T-helper 1 cell treated with Interleukin-12 subunit alpha and Interleukin-12 subunit beta and Interleukin-4 antibody, amounts not matched to agents 30 ng/mL and 1 ng/mL, for 36 hours (primary cell): ENCODE data around the gene PCDHGB2. TPM values are rescaled to one million over a fixed set of nuclear protein-coding genes. Genes with fewer than 3 reads are reported as not detected.
"Not testable (repeated sequence)": the region's sequence is repeated elsewhere in the genome, so short reads cannot be mapped to it uniquely, and the experiment has no call there.

Experiments used
- intact Hi-C: fragments of 100-400 bp; cut with micrococcal nuclease; formaldehyde crosslinking; loops from one replicate; pipeline ENCODE4 v1.15.1; 2024
- total RNA-seq: library from RNA; stranded (reverse); gene quantifications from 2 replicates; pipeline ENCODE4 v1.2.3, GENCODE V29; 2022

PCDHGB2 gene
- total RNA-seq, 1 donor from 2014 or later: 1.3 TPM

DNA sequence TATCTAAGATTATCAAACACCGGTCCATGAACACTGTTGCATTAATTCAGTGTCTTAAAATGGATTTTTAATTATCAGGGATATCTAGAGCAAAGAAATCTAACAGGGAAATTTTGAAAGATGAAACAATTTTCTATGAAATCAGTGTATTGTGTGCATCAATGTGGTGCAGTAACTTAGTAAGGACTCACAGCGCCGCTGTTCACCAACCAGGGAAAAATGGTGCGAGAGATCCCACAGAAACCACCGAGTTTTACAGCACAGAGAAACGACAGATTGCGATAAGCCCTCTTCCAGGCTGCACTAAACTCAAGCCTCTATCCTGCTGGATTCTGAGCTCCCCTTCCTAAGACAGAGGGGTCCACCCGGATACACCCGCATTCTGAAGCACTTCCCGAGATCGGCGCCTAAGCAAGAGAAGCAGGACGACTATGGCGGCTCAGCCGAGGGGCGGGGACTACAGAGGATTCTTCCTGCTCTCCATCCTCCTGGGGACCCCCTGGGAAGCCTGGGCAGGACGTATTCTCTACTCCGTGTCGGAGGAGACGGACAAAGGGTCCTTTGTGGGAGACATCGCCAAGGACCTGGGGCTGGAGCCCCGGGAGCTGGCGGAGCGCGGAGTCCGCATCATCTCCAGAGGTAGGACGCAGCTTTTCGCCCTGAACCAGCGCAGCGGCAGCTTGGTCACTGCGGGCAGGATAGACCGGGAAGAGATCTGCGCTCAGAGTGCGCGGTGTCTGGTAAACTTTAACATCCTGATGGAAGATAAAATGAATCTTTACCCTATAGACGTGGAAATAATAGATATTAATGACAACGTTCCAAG, 22.9 kb downstream of the PCDHGB2 start, which contains the start of gene PCDHGA7:
TSS of gene PCDHGA7 (plus strand) at position 274 of the 826 bp plus-strand sequence. CDS start at position 432, 158 bp downstream.
- intact Hi-C loops: no loop called here

DNA sequence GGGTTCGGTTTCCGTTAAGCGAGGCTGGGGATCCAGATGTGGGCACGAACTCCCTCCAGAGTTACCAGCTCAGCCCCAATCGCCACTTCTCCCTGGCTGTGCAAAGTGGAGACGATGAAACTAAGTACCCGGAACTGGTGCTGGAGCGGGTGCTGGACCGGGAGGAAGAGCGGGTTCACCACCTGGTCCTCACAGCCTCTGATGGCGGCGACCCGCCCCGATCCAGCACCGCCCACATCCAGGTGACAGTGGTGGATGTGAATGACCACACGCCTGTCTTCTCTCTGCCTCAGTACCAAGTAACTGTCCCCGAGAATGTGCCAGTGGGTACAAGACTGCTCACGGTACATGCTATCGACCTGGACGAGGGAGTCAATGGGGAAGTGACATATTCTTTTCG, 23.6 kb downstream of the PCDHGB2 start:
- intact Hi-C loops: no loop called here

- intact Hi-C loops: no loop called here
Measured at GRCh38 chr5:141384471-141385267, 24.9 kb downstream of the PCDHGB2 start.

- intact Hi-C loops: not testable (repeated sequence)
Measured at GRCh38 chr5:141387557-141388311, 27.9 kb downstream of the PCDHGB2 start, which contains the start of gene PCDHGB4. TSS of gene PCDHGB4 (plus strand) at chr5:141387698. CDS start at chr5:141387885, 187 bp downstream.

GRCh38 chr5:141388661-141389060, 28.9 kb downstream of the PCDHGB2 start:
- intact Hi-C loops: no loop called here

GRCh38 chr5:141389153-141390042, 29.6 kb downstream of the PCDHGB2 start:
- intact Hi-C loops: no loop called here

DNA sequence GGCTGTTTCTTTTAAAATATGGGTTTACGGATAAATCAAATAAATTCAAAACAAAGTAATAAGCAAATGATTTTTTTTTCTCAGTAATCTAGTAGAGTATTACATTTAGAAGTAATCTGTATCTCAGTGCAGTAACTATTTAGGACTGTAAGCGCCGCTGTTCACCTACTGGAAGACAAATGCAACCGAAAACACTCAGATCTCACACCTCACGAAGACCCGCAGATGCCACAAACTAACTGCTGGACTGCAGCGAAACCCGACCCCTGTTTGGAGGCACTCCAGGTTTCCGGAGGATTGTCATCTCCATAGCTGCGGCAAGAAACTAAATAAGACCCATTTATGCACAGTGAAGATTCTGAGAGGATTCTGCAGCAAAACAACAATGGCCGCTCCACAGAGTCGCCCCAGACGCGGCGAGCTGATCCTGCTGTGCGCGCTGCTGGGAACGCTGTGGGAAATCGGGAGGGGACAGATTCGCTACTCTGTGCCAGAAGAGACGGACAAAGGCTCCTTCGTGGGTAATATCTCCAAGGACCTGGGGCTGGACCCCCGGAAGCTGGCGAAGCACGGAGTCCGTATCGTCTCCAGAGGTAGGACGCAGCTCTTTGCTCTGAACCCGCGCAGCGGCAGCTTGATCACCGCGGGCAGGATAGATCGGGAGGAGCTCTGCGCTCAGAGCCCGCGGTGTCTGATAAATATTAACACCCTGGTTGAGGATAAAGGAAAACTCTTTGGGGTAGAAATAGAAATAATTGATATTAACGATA, 32.8 kb downstream of the PCDHGB2 start, which contains the start of gene PCDHGA8:
TSS of gene PCDHGA8 (plus strand) at position 205 of the 770 bp plus-strand sequence. CDS start at position 386, 181 bp downstream.
- intact Hi-C loops: no loop called here

DNA sequence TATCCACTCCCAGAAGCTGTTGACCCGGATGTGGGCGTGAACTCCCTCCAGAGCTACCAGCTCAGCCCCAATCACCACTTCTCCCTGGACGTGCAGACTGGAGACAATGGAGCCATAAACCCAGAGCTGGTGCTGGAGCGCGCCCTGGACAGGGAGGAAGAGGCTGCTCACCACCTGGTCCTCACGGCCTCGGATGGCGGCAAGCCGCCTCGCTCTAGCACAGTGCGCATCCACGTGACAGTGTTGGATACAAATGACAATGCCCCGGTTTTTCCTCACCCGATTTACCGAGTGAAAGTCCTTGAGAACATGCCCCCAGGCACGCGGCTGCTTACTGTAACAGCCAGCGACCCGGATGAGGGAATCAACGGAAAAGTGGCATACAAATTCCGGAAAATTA, 33.5 kb downstream of the PCDHGB2 start:
- intact Hi-C loops: no loop called here

GRCh38 chr5:141394401-141395187, 34.8 kb downstream of the PCDHGB2 start:
- intact Hi-C loops: loop anchor here (5.0 kb wide), 1 partner anchor 32 kb away; the partner anchor contains the start of gene PCDHGA5

DNA sequence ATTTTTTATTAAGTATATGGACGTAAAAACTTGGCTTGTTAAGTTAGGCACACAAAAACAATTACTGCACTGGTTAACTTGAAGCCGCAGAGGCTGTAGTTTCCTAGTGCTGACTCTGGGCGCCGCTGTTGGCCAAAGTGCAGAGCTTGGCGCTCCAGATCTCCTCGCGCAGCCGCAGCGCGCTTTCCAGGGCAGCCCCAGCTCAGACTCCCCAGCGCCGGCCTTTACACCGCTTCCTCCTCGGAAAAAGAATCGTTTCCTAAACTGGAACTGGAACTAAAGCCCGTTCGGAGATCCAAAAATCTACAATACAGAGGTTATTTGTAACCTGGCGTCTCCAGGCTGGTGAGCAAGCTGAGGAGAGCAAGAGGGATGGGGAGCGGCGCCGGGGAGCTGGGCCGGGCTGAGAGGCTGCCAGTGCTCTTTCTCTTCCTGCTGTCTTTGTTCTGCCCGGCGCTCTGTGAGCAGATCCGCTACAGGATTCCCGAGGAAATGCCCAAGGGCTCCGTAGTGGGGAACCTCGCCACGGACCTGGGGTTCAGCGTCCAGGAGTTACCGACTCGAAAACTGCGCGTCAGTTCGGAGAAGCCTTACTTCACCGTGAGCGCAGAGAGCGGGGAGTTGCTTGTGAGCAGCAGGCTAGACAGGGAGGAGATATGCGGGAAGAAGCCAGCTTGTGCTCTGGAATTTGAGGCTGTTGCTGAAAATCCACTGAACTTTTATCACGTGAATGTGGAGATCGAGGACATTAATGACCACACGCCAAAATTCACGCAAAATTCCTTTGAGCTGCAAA, 38.2 kb downstream of the PCDHGB2 start, which contains the start of gene PCDHGB5:
TSS of gene PCDHGB5 (plus strand) at position 192 of the 796 bp plus-strand sequence. CDS start at position 373, 181 bp downstream.
- intact Hi-C loops: loop anchor here (5.0 kb wide), 1 partner anchor 36 kb away; the partner anchor contains the start of gene PCDHGA5

- intact Hi-C loops: loop anchor here (5.0 kb wide), 1 partner anchor 36 kb away; the partner anchor contains the start of gene PCDHGA5
Measured at GRCh38 chr5:141398608-141399007, 38.8 kb downstream of the PCDHGB2 start.

DNA sequence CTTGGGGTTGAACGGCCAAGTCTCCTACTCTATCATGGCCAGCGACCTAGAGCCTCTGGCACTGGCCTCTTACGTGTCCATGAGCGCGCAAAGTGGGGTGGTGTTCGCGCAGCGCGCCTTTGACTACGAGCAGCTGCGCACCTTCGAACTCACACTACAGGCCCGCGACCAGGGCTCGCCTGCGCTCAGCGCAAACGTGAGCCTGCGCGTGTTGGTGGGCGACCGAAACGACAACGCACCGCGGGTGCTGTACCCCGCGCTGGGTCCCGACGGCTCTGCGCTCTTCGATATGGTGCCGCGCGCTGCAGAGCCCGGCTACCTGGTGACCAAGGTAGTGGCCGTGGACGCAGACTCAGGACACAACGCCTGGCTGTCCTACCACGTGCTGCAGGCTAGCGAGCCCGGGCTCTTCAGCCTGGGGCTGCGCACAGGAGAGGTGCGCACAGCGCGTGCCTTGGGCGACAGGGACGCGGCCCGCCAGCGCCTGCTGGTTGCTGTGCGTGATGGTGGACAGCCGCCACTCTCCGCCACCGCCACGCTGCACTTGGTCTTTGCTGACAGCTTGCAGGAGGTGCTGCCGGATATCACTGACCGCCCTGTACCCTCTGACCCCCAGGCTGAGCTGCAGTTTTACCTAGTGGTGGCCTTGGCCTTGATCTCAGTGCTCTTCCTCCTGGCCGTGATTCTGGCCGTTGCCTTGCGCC, 39.9 kb downstream of the PCDHGB2 start:
- intact Hi-C loops: loop anchor here (5.0 to 10.0 kb wide), 2 partner anchors 37 to 165 kb away; partner anchors contain the start of gene PCDHGA5

DNA sequence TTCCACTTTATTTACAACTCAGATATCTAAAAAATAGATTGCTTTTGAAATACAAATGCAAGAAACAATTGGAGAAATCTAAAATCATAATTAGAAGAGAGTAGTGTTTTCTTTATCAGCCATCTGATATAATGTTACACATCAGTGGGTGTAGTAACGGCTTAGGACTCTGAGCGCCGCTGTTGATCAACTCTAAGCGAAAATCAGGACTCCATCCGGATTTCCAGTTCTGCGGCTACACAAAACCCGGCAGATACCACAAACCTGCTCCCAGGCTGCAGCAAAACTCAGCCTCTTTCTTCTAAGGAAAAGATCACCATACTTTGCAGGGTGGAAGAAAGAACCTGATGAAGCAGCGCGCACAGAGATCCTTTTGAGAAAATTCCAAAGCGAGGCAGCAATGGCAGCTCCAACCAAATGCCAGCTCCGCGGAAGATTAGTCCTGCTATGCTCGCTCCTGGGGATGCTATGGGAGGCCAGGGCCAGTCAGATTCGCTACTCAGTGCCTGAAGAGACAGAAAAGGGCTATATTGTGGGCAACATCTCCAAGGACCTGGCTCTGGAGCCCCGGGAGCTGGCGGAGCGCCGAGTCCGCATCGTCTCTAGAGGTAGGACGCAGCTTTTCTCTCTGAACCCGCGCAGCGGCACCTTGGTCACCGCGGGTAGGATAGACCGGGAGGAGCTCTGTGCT, 42.9 kb downstream of the PCDHGB2 start, which contains the start of gene PCDHGA9:
TSS of gene PCDHGA9 (plus strand) at position 226 of the 691 bp plus-strand sequence. CDS start at position 401, 175 bp downstream.
- intact Hi-C loops: loop anchor here (10.0 kb wide), 1 partner anchor 168 kb away; no protein-coding TSS in a partner anchor

- intact Hi-C loops: loop anchor here (10.0 kb wide), 1 partner anchor 169 kb away; no protein-coding TSS in a partner anchor
Measured at GRCh38 chr5:141403387-141403786, 43.6 kb downstream of the PCDHGB2 start.

GRCh38 chr5:141407790-141408505, 48.2 kb downstream of the PCDHGB2 start, which contains the start of gene PCDHGB6:
TSS of gene PCDHGB6 (plus strand) at chr5:141408021. CDS start at chr5:141408203, 182 bp downstream.
- intact Hi-C loops: loop anchor here (1.0 to 10.0 kb wide), 2 partner anchors 156 to 173 kb away; no protein-coding TSS in a partner anchor
